H7 (cell line): ENCODE data around the gene PIGQ. TPM values are rescaled to one million over a fixed set of nuclear protein-coding genes. Genes with fewer than 3 reads are reported as not detected.

ENCODE experiments used
- DNase-seq: peaks from one replicate; pipeline ENCODE4 v3.0.0; 2012
- H3K27me3 ChIP-seq: 2 replicates; pipeline ENCODE4 v1.6.0; 2011; ENCODE audit warnings: mild to moderate bottlenecking, low read length; ENCODE audit not compliant: control insufficient read depth, insufficient read depth
- H3K36me3 ChIP-seq: replicated peaks from 2 replicates; pipeline ENCODE4 v1.5.1; 2011; ENCODE audit warnings: low read length; ENCODE audit not compliant: control insufficient read depth, insufficient read depth
- H3K4me3 ChIP-seq: 2 replicates; pipeline ENCODE4 v1.5.1; 2011; ENCODE audit warnings: low read depth, mild to moderate bottlenecking, control low read depth, low read length, moderate library complexity; ENCODE audit not compliant: insufficient read depth
- total RNA-seq: library from RNA; depleted of rRNA; stranded (reverse); fragments of >200 nt; shearing (Covaris generic); gene quantifications from 2 replicates; pipeline ENCODE4 v1.2.3, GENCODE V29; 2014

The PIGQ gene
- total RNA-seq, 1 experiment from 2014 or later = 44.6 TPM

GRCh38 chr16:529012-529575 lies 40.7 kb upstream of the PIGQ start:
- Histone ChIP-seq H3K4me3 (peak overlapping the region; percentile 76), H3K36me3 (peaks cover 2% of the 10 kb centered on the region; the same call in 1 of the 2 replicates), H3K27me3 (no peaks in the 10 kb centered on the region)
- DNase-seq = no peak

DNA sequence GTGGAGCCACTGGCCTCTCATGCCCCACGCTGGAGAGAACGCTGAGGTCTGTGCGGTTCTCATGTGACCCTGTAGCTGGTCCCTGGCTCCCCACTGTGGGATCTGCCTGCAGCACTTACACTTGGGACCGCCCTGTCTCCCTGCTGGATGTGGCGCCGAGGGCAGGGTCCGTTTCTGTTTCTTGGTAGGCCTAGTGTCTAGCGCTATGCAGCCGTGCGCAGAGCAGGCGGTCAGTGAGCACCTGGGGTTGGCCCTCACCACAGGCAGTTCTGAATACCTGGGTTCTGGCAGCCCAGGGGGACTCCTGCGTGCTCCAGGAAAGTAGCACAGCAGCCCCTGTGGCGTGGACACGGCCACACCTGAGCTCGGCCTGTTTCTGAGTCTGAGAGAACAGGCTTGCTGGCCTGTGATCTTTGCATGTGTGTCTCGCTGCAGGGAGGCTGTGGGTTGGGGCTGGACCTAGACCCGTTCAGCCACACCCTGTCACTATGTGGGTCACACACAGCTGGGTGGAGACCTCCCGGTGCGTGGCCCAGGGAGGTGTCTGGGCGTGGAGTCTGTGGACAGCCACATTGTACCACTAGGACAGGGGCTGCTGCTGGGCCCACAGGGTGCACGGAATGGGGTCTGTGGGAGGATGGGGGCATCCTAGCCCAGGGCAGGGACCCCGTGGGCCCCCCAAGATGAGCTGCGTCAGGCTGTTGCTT lies 39.5 kb upstream of the PIGQ start:
- Histone ChIP-seq H3K36me3 (peaks cover 2% of the 10 kb centered on the region; the same call in 1 of the 2 replicates), H3K27me3 (no peaks in the 10 kb centered on the region), H3K4me3 (no peak overlapping the region)
- DNase-seq = no peak

DNA sequence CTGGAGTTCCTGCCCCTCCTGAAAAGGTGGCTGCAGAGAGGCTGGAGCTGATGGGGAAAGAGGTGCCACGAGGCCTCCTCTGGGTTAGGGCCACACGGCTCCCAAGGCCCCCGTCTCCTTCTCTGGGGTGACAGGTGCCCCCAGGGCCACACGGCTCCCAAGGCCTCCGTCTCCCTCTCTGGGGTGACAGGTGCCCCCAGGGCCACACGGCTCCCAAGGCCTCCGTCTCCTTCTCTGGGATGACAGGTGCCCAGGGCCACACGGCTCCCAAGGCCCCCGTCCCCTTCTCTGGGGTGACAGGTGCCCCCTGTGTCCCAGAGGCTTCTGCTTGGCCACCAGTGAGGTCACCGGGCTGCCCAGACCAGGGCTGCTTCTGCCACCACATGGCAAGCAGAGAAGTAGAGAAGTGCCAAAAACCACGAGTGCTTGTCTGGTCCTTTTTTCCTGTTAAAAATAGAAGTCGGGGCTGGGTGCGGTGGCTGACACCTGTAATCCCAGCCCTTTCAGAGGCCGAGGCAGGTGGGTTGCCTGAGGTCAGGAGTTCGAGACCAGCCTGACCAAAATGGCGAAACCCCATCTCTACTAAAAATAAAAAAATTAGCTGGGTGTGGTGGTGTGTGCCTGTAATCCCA lies 38.2 kb upstream of the PIGQ start:
- H3K4me3 ChIP-seq = no peak overlapping the region
- no peaks in the 10 kb centered on the region for H3K27me3 ChIP-seq
- H3K36me3 ChIP-seq = peaks cover 2% of the 10 kb centered on the region
- no peak for DNase-seq

DNA sequence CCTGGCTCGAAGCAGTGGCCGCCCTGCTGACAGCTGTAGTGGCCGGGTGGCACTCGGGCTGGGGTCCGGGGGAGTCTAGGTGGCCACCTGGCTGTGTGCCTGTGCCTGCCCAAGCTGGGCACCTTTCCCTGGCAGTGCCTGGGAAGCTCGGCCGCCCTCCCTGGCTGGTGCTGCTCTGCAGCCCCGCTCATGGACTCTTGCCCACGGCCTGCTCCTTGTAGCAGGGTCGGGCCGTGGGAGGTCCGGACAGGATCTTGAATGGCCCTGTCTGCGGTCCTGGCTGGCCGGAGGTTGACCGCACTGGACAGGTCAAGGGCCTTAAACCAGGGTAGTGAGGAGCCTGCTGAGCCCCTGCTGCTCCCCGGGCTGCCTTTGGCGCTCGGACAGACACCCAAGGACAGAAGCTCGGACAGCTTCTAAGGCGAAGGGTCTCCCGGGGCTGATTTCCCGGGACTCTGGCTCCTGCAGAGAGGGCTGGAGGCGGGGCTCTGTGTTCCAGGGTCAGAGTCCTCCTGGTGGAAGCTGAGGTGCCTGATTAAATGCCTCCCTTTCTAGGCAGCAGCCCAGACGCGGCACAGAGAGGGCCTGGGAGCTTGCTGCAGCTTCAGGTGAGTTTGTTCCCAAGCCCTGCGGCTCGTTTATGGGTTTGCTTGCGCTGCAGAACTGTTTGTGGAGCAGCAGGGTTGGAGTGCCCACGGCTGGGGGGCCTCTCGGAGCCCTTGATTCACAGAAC lies 36.2 kb upstream of the PIGQ start:
- peak; percentile 90 for DNase-seq
- Histone ChIP-seq H3K27me3 (no peaks in the 10 kb centered on the region), H3K4me3 (no peak overlapping the region), H3K36me3 (peaks cover 2% of the 10 kb centered on the region)

GRCh38 chr16:534135-534534 lies 35.6 kb upstream of the PIGQ start:
- DNase-seq = peak; percentile 73
- H3K4me3 ChIP-seq = no peak overlapping the region
- no peaks in the 10 kb centered on the region for H3K27me3 ChIP-seq
- peaks cover 2% of the 10 kb centered on the region for H3K36me3 ChIP-seq

DNA sequence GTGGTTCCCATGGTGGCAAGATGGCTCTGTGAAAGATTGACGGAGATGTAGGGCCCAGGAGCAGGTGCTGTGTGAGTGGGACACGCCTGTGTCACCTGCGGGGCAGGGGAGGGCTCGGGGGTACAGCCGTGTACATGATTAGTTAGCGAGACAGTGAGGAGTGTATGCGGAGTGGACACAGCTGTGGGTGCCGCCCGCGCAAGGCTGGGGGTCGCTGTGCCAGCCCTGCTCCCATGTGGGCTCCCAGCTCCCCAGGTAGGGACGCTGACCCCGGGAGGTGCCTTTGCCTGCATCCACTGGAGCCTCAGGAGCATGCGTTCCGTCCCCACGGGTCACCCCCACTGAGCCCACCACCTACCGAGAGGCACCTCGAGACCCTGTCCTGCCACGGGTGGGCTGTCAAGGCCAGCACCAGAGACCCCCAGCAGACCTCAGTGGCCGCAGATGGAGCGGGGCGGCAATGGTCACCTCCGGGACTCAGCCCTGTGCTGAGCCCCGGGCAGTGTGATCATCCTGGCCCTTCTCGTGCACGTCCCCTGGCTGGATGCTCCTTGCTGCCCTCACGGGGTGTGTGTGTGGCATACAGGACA lies 34.8 kb upstream of the PIGQ start:
- peaks cover under 1% of the 10 kb centered on the region for H3K36me3 ChIP-seq
- peak; percentile 72 for DNase-seq
- H3K27me3 ChIP-seq = no peaks in the 10 kb centered on the region

DNA sequence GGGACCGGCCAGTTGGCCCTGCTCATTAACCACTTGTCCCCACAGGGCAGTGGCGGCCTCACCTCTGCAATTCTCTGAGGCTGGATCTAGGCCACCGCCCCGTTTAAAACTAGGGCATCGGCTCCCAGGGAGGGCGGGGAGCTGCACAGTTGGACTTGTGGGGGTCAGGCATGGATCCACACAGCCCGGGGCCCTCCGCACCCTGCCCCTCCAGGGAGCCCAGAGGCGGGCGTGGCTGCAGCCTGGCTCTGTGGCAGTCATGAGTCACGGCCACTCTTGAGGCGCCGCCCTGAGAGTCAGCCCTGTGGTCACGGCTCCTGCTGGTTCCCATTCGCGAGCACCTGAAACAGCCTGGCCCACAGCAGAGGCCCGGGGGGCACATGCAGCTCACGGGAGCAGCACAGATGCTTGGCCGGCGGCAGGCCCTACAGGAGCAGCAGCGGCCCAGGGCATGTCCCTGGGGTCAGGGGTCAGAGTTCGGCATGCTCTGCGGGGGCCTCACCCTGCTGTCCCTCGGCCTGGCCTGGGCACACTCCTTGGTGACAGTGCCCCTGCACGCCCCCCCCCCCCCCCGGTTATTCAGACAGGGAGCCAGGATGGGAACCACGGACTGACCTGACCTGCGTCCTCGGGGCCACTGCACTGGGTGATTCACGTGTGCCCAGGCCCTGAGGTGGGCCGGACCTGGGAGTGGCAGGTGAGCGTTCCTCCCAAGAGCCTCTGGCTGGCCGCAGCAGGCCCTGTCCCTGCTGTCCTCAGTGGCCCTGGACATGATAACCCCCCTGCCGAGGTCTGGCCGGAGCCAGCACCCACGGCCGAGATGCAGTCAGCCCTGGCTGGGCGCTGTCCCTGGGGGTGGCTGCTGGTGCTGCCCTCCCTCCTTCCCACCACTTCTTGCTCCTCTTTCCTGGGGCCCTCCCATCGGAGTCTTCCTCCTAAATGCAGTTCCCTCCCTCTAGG lies 34.0 kb upstream of the PIGQ start:
- DNase-seq = peak; percentile 69
- Histone ChIP-seq H3K4me3 (no peak overlapping the region), H3K36me3 (no peaks in the 10 kb centered on the region; the same call in 1 of the 2 replicates), H3K27me3 (no peaks in the 10 kb centered on the region)

More for the DNA sequence above, 34.8 kb upstream of the PIGQ start:
- H3K4me3 ChIP-seq = no peak overlapping the region

DNA sequence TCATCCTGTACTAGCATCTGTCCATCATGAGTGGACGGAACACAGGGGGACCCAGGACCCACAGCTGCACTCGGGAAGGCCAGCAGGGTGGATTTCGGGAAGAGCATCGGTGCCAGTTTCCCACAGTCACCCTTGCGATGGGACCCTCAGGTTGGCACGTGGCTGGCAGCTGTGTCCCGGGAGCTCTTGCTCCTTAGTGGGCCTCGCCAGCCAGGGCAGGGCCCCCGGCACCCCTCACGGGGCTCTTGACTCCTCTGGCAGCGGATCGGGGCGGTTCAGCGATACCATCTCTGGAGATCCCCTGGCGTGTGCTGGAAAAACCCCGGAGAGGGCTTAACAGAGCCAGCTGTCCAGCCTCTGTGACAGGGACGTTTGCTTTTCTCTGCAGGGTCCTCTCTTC lies 33.0 kb upstream of the PIGQ start:
- H3K36me3 ChIP-seq = no peaks in the 10 kb centered on the region; the same call in 1 of the 2 replicates
- no peak overlapping the region for H3K4me3 ChIP-seq
- DNase-seq = no peak
- no peaks in the 10 kb centered on the region for H3K27me3 ChIP-seq

GRCh38 chr16:537415-538335 lies 32.1 kb upstream of the PIGQ start:
- peak; percentile 87 for DNase-seq

GRCh38 chr16:539901-540530 lies 29.8 kb upstream of the PIGQ start:
- H3K36me3 ChIP-seq = no peaks in the 10 kb centered on the region; the same call in 1 of the 2 replicates
- no peak for DNase-seq
- H3K27me3 ChIP-seq = no peaks in the 10 kb centered on the region
- H3K4me3 ChIP-seq = no peak overlapping the region

More at GRCh38 chr16:537415-538335, 32.1 kb upstream of the PIGQ start:
- Histone ChIP-seq H3K4me3 (no peak overlapping the region), H3K27me3 (no peaks in the 10 kb centered on the region), H3K36me3 (no peaks in the 10 kb centered on the region; the same call in 1 of the 2 replicates)

GRCh38 chr16:540645-541340 lies 29.0 kb upstream of the PIGQ start:
- no peaks in the 10 kb centered on the region for H3K27me3 ChIP-seq
- no peak for DNase-seq
- no peak overlapping the region for H3K4me3 ChIP-seq
- no peaks in the 10 kb centered on the region; the same call in 1 of the 2 replicates for H3K36me3 ChIP-seq
